ENCODE data around the gene MFF.
"Not testable (repeated sequence)": the region's sequence is repeated elsewhere in the genome, so short reads cannot be mapped to it uniquely, and the experiment has no call there.

Gene MFF

DNA sequence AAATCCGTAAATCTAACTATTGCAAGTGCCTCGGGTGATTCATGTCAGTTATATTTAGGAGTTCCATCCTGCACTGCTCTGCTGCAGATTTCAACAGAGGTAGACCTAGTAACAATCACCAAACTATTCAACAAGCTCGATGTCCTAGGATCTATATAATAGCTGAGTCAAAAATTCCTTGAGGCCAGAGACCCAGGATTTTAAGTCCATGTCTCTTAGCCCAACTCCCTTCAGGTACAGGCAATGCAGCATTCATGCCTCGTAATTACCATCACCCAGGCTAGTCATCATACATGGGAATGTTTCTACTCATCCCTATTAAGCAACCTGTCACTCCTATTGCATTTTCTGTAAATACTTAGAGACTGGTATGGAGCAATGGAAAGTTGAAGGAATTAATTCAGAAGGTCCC lies 53.3 kb downstream of the MFF start:
- Histone ChIP-seq H3K4me3 (replicated peaks; ENCODE audit: low read depth, low read length) (no peak overlapping the region), H3K36me3 (ENCODE audit: control insufficient read depth, insufficient read depth, low read length) (no peaks in the 10 kb centered on the region), H3K27me3 (replicated peaks; ENCODE audit: control insufficient read depth, insufficient read depth, low read length) (no peaks in the 10 kb centered on the region)
- DNase-seq (ENCODE audit: extremely low read depth, insufficient read length) = no peak
- TF ChIP-seq, protein P1, sequence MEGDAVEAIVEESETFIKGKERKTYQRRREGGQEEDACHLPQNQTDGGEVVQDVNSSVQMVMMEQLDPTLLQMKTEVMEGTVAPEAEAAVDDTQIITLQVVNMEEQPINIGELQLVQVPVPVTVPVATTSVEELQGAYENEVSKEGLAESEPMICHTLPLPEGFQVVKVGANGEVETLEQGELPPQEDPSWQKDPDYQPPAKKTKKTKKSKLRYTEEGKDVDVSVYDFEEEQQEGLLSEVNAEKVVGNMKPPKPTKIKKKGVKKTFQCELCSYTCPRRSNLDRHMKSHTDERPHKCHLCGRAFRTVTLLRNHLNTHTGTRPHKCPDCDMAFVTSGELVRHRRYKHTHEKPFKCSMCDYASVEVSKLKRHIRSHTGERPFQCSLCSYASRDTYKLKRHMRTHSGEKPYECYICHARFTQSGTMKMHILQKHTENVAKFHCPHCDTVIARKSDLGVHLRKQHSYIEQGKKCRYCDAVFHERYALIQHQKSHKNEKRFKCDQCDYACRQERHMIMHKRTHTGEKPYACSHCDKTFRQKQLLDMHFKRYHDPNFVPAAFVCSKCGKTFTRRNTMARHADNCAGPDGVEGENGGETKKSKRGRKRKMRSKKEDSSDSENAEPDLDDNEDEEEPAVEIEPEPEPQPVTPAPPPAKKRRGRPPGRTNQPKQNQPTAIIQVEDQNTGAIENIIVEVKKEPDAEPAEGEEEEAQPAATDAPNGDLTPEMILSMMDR (IDR thresholded peaks at IDR 0.05; ENCODE audit: insufficient read depth, low read length, poor library complexity, severe bottlenecking) = no peak

DNA sequence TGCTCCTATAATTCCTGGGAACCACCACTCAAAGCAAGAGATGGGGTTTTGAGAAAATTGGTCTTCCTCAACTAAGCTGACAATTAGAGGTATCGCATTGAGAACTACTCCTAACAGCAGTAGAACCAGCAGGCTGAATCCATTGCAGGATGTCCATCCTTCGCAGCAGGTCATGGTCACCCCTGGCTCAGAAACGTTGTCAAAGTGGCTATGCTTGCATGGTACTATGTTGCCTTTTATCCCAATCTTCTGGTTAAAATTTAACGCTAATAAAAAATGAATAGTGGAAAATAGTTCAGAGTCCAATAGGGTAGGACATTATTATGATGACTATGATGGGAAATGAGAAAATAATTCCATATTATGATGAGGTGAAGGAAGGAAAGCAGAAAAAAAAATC lies 54.0 kb downstream of the MFF start, which contains the start of gene TM4SF20:
TM4SF20 (minus strand) TSS at position 212 of the 400 bp plus-strand sequence; CDS start at position 174, 38 bp downstream.
- no peaks in the 10 kb centered on the region for H3K27me3 ChIP-seq (replicated peaks; ENCODE audit: control insufficient read depth, insufficient read depth, low read length)

DNA sequence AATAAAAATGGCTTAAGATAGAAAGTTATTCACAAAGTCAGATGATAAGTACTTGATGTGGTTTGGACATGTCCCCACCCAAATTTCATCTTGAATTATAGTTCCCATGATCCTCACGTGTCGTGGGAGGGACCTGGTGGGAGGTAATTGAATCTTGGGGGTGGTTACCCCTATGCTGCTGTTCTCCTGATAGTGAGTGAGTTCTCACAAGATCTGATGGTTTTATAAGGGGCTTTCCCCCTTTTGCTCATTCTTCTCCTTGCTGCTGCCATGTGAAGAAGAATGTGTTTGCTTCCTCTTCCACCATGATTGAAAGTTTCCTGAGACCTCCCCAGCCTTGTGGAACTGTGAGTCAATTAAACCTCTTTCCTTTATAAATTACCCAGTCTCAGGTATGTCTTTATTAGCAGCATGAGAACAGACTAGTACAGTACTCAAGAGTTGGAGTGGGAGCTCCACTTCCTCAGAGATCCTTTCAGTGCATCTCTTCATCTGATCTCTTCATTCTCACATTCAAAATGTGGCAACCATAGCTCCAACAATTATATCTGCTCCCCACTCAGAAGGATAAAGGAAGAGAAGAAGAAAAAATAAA lies 57.3 kb downstream of the MFF start:
- H3K4me3 ChIP-seq (replicated peaks; ENCODE audit: low read depth, low read length); H3K27me3 ChIP-seq (replicated peaks; ENCODE audit: control insufficient read depth, insufficient read depth, low read length); H3K36me3 ChIP-seq (ENCODE audit: control insufficient read depth, insufficient read depth, low read length); DNase-seq (ENCODE audit: extremely low read depth, insufficient read length): not testable (repeated sequence)

More for the DNA sequence above, 54.0 kb downstream of the MFF start, which contains the start of gene TM4SF20:
- Histone ChIP-seq H3K4me3 (replicated peaks; ENCODE audit: low read depth, low read length) (no peak within 1 kb of the TSS), H3K36me3 (ENCODE audit: control insufficient read depth, insufficient read depth, low read length) (no peaks in the 10 kb centered on the region)
- TF ChIP-seq, protein P1 (IDR thresholded peaks at IDR 0.05; ENCODE audit: insufficient read depth, low read length, poor library complexity, severe bottlenecking) = no peak
- no peak for DNase-seq (ENCODE audit: extremely low read depth, insufficient read length)

DNA sequence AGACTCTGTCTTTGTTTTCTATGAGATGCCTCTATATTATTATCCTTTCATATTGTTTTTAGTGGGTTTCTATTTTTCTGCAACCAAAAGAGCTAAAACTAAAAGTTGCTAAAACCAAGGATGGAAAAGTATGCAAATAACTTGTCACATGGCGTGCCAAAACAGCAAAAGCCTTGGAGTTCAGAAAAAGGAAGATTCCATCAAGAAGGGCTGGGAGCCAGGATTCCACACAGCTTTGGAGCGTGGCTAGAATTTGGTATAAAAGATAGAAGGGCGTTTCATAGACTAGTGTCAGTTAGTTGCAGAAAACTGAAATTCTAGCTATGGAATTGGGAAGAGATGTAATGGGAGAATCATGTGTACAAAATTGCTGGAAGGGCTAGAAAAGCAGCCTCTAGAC lies 58.6 kb downstream of the MFF start:
- no peaks in the 10 kb centered on the region for H3K27me3 ChIP-seq (replicated peaks; ENCODE audit: control insufficient read depth, insufficient read depth, low read length)
- no peak overlapping the region for H3K4me3 ChIP-seq (replicated peaks; ENCODE audit: low read depth, low read length)
- TF ChIP-seq, protein P1 (IDR thresholded peaks at IDR 0.05; ENCODE audit: insufficient read depth, low read length, poor library complexity, severe bottlenecking) = no peak
- DNase-seq (ENCODE audit: extremely low read depth, insufficient read length) = no peak
- no peaks in the 10 kb centered on the region for H3K36me3 ChIP-seq (ENCODE audit: control insufficient read depth, insufficient read depth, low read length)

DNA sequence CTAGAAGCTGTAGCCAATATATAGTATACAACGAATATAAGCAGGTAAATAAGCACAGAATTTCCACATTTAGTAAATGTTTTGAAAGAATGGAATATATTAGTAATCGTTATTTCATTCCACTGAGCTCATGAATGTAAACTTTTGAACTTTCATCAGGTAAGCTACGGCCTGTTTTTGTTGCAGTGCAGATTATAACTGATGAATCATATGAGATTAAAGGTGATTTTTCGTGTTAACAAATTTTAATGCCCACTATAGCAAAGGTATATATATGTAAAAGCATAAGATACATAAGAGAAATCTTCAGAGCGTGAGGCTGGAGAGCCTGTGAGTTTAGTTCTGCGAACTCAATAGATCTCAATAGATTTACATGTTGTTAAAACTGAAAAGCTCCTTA lies 61.6 kb downstream of the MFF start:
- DNase-seq (ENCODE audit: extremely low read depth, insufficient read length) = no peak
- H3K36me3 ChIP-seq (ENCODE audit: control insufficient read depth, insufficient read depth, low read length) = no peaks in the 10 kb centered on the region
- TF ChIP-seq, protein P1 (IDR thresholded peaks at IDR 0.05; ENCODE audit: insufficient read depth, low read length, poor library complexity, severe bottlenecking) = no peak
- no peaks in the 10 kb centered on the region for H3K27me3 ChIP-seq (replicated peaks; ENCODE audit: control insufficient read depth, insufficient read depth, low read length)
- no peak overlapping the region for H3K4me3 ChIP-seq (replicated peaks; ENCODE audit: low read depth, low read length)

DNA sequence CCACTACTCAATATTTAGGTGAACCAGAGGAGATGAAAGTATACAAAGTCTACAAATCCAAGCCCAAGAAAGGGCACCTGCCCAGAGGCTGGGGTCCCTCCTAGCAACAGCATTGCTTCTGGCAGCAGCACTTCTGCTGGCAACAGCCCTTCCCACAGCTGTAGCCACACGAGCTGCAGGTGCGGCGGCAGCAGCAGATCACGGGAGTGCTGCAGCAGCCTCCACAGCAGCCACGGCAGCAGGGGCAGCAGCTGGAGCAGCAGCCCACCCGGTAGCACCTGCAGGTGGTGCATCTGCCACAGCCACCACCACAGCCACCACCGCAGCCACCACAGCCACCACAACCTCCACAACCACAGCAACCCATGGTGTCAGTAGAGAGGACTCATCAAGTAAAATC lies 62.5 kb downstream of the MFF start, which contains the start of gene SCYGR1:
SCYGR1 (minus strand) TSS at position 367 of the 400 bp plus-strand sequence; CDS start at position 367, 0 bp downstream.
- not testable (repeated sequence) for H3K27me3 ChIP-seq (replicated peaks; ENCODE audit: control insufficient read depth, insufficient read depth, low read length); H3K36me3 ChIP-seq (ENCODE audit: control insufficient read depth, insufficient read depth, low read length); H3K4me3 ChIP-seq (replicated peaks; ENCODE audit: low read depth, low read length)
- peak; percentile 49 for DNase-seq (ENCODE audit: extremely low read depth, insufficient read length)
